ENCODE results near the gene TP53. TPM values are rescaled to one million over a fixed set of nuclear protein-coding genes. Genes with fewer than 3 reads are reported as not detected.

TP53 gene
- polyA plus RNA-seq, 3 donors: 16.2 to 35.1 (median 25.8) TPM

DNA sequence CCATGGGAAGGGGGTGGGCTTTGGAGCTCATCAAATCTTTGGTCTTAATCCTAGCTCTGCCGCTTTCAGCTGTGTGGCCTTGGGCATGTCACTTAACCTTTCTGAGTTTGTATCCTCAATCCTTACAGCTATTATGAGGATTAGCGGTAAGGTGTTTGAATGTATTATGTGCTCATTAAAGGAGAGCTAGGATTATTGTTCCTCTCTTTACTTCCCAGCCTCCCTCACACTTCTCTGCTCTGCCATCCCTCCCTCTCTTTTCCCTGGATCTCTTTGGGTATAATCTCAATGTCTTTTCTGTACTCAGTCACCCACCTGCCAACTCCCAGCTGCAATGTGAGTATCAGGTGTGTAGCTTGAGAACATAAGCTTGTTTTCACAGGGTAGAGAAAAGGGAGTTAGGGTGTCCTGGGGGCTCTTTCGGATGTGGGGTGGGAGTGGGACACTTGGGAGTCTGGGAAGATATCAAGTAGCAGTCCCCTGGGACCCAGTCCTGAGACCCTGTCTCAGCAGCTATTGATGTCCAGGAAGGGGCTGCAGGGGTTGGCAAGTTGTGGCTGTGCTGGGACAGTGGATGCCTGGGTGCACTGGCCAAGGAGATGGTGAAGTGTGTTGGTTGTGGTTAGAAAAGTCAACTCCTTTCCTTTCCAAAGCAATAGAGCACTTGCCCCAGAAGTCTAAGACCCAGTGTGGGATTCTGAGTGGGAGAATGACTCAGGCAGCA, 19.5 kb upstream of the TP53 start:
- no peak overlapping the region for H3K27ac ChIP-seq (ENCODE audit: low read depth in 1 of 2, low read length in 2 of 2)
- Mint-ChIP-seq H3K4me3 (peak overlapping the region in 1 of 2 donors; percentile 70), H3K9me3 (peaks cover 0 to 18% (median 6%) of the 10 kb centered on the region in 7 donors), H3K27ac (no peak overlapping the region), H3K4me1 (peaks cover 27% of the 10 kb centered on the region), H3K27me3 (ENCODE audit: low read depth in 3 of 3) (peaks cover 49 to 74% (median 54%) of the 10 kb centered on the region in 3 donors), H3K36me3 (peaks cover 27 to 29% of the 10 kb centered on the region in 2 donors)
- H3K79me2 ChIP-seq (ENCODE audit: insufficient read depth, low read length): no peaks in the 10 kb centered on the region
- intact Hi-C loops (cut with micrococcal nuclease): no loop called here
- H3K4me2 ChIP-seq (replicated peaks; ENCODE audit: extremely low read depth, low read length, poor library complexity, severe bottlenecking): no peak overlapping the region
- H3K27me3 ChIP-seq (ENCODE audit: control insufficient read depth in 2 of 2, insufficient read depth in 2 of 2, low read length in 2 of 2): peaks cover 25 to 50% of the 10 kb centered on the region in 2 donors
- no peak for TF ChIP-seq CTCF (IDR thresholded peaks at IDR 0.05)
- H3K36me3 ChIP-seq (replicated peaks in 1 of 2; ENCODE audit: control insufficient read depth in 1 of 2, insufficient read depth in 2 of 2, low read length in 2 of 2): peaks cover 2 to 16% of the 10 kb centered on the region in 2 donors
- 86% methylated on average over 1 of the region's 3 CpGs for WGBS (ENCODE audit: insufficient coverage)
- no peak for DNase-seq
- no peaks in the 10 kb centered on the region for H4K20me1 ChIP-seq (ENCODE audit: insufficient read depth, low read length)
- H3K4me1 ChIP-seq (ENCODE audit: control insufficient read depth in 1 of 2, insufficient read depth in 2 of 2, low read length in 2 of 2): peaks cover 11 to 23% of the 10 kb centered on the region in 2 donors
- H3K9me3 ChIP-seq (replicated peaks in 1 of 2; ENCODE audit: control insufficient read depth in 1 of 2, insufficient read depth in 1 of 2, low read length in 2 of 2): peaks cover 0 to 12% of the 10 kb centered on the region in 2 donors
- H3K4me3 ChIP-seq (replicated peaks in 1 of 3; ENCODE audit: low read depth in 2 of 3, low read length in 3 of 3): no peak overlapping the region
- no peak overlapping the region for H2AFZ ChIP-seq (ENCODE audit: insufficient read depth, low read depth, low read length, poor library complexity, severe bottlenecking)
- no peak overlapping the region for H3K9ac ChIP-seq (ENCODE audit: insufficient read depth, low read length, poor library complexity, severe bottlenecking)

DNA sequence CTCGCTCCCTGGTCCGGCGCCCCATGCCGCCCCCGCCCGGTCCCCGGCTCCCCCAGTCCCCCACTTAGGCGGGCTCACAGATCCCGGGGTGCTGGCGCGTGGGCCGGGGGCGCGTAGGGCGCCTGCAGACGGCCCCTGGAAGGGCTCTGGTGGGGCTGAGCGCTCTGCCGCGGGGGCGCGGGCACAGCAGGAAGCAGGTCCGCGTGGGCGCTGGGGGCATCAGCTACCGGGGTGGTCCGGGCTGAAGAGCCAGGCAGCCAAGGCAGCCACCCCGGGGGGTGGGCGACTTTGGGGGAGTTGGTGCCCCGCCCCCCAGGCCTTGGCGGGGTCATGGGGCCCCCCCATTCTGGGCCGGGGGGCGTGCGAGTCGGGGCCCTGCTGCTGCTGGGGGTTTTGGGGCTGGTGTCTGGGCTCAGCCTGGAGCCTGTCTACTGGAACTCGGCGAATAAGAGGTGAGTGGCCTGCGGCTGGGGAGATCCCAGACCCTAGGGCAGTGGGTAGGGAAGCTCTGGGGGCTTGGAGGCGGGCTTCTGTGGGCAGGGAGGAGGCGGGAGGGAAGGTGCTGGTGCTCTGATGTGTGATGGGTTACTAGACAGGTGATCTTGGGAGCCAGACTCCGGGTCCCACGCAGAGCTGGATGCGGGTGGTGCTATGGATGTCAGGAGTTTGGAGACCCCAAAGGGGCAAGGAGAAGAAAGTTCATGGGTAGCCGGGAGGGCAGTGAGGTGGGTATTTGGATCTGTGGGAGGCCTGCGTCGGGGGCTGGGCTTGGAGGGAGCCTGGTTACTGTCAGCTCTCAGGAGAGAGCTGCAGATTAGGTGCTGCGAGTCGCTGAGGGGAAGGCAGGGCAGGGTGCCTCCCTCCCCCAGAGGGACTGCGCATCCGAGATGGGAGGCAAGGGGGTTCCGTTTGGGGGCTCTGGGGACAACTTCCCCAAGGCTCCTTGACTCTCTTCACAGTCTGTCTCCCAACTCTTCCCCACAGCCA, 18.3 kb upstream of the TP53 start:
- H3K27ac Mint-ChIP-seq: peak overlapping the region in 2 of 7 donors; percentile 46 to 72
- Histone ChIP-seq H2AFZ (ENCODE audit: insufficient read depth, low read depth, low read length, poor library complexity, severe bottlenecking) (no peak overlapping the region), H3K4me1 (ENCODE audit: control insufficient read depth in 1 of 2, insufficient read depth in 2 of 2, low read length in 2 of 2) (peaks cover 5 to 17% of the 10 kb centered on the region in 2 donors), H3K27ac (ENCODE audit: low read depth in 1 of 2, low read length in 2 of 2) (no peak overlapping the region), H3K27me3 (ENCODE audit: control insufficient read depth in 2 of 2, insufficient read depth in 2 of 2, low read length in 2 of 2) (peaks cover 25 to 45% of the 10 kb centered on the region in 2 donors), H3K9me3 (replicated peaks in 1 of 2; ENCODE audit: control insufficient read depth in 1 of 2, insufficient read depth in 1 of 2, low read length in 2 of 2) (peaks cover 0 to 12% of the 10 kb centered on the region in 2 donors), H4K20me1 (ENCODE audit: insufficient read depth, low read length) (no peaks in the 10 kb centered on the region), H3K36me3 (replicated peaks in 1 of 2; ENCODE audit: control insufficient read depth in 1 of 2, insufficient read depth in 2 of 2, low read length in 2 of 2) (peaks cover 7 to 27% of the 10 kb centered on the region in 2 donors), H3K4me2 (replicated peaks; ENCODE audit: extremely low read depth, low read length, poor library complexity, severe bottlenecking) (peak overlapping the region; percentile 34), H3K9ac (ENCODE audit: insufficient read depth, low read length, poor library complexity, severe bottlenecking) (no peak overlapping the region), H3K79me2 (ENCODE audit: insufficient read depth, low read length) (no peaks in the 10 kb centered on the region), H3K4me3 (replicated peaks in 1 of 3; ENCODE audit: low read depth in 2 of 3, low read length in 3 of 3) (no peak overlapping the region)
- TF ChIP-seq CTCF (IDR thresholded peaks at IDR 0.05): no peak
- peaks cover 0 to 14% (median 6%) of the 10 kb centered on the region in 7 donors for H3K9me3 Mint-ChIP-seq
- intact Hi-C loops (cut with micrococcal nuclease): no loop called here
- H3K27me3 Mint-ChIP-seq (ENCODE audit: low read depth in 3 of 3): peaks cover 49 to 63% (median 49%) of the 10 kb centered on the region in 3 donors
- DNase-seq: peak in 1 of 3 donors; percentile 5
- peaks cover 17% of the 10 kb centered on the region for H3K4me1 Mint-ChIP-seq
- 6% methylated on average over 48 of the region's 50 CpGs for WGBS (ENCODE audit: insufficient coverage)
- H3K36me3 Mint-ChIP-seq: peaks cover 35 to 42% of the 10 kb centered on the region in 2 donors
- peak overlapping the region in 1 of 2 donors; percentile 70 for H3K4me3 Mint-ChIP-seq

All from CD14-positive monocyte (primary cell).